Thymus (tissue), 11 donors: Measurements from ENCODE around the gene GPS1. TPM values are rescaled to one million over a fixed set of nuclear protein-coding genes. Genes with fewer than 3 reads are reported as not detected.
A peak's percentile ranks its signal among the peaks of the same experiment; 100 is the strongest.

Source experiments
- DNase-seq, 9 donors: peaks; one replicate each; pipeline ENCODE4 v3.0.0-alpha.2; 2013; ENCODE audit warnings: low spot score in 9 of 9, low read depth in 6 of 9, missing footprints in 1 of 9
- H3K27ac ChIP-seq, 2 donors: one replicate each; pipeline ENCODE4 v1.5.1; 2013; ENCODE audit warnings: control low read depth in 1 of 2, low read depth in 1 of 2, low read length in 1 of 2, mild to moderate bottlenecking in 1 of 2, moderate library complexity in 1 of 2
- H3K27me3 ChIP-seq, 2 donors: one replicate each; pipeline ENCODE4 v1.5.1; 2013; ENCODE audit warnings: low read length in 1 of 2; ENCODE audit not compliant: control insufficient read depth in 2 of 2, insufficient read depth in 1 of 2
- H3K36me3 ChIP-seq, 2 donors: one replicate each; pipeline ENCODE4 v1.5.1; 2013; ENCODE audit warnings: low read length in 1 of 2, mild to moderate bottlenecking in 1 of 2, moderate library complexity in 1 of 2; ENCODE audit not compliant: control insufficient read depth in 2 of 2, insufficient read depth in 2 of 2
- H3K4me1 ChIP-seq, 2 donors: one replicate each; pipeline ENCODE4 v1.5.1; 2013; ENCODE audit warnings: low read length in 2 of 2; ENCODE audit not compliant: control insufficient read depth in 2 of 2, insufficient read depth in 2 of 2
- H3K4me3 ChIP-seq, 2 donors: one replicate each; pipeline ENCODE4 v1.5.1; 2013; ENCODE audit warnings: low read length in 2 of 2, control low read depth in 1 of 2, mild to moderate bottlenecking in 1 of 2
- H3K9me3 ChIP-seq, 2 donors: one replicate each; pipeline ENCODE4 v1.5.1; 2013; ENCODE audit warnings: low read length in 1 of 2, mild to moderate bottlenecking in 1 of 2; ENCODE audit not compliant: control insufficient read depth in 2 of 2, insufficient read depth in 1 of 2
- WGBS: extraction: QIAGEN DNeasy Blood & Tissue Kit; methylation state at CpG from one replicate; pipeline ENCODE4 v1.1.7; 2013; 5-methylcytosine and 5-hydroxymethylcytosine counted together
- polyA plus RNA-seq: library from polyadenylated mRNA; stranded (reverse); fragments of 200-250 nt; gene quantifications from one replicate; pipeline ENCODE4 v1.2.3, GENCODE V29; 2013
- total RNA-seq: library from RNA; stranded (reverse); fragments of 120-200 nt; gene quantifications from one replicate; pipeline ENCODE4 v1.2.4, GENCODE V29; 2013
- donor health status: healthy.

GPS1 gene
- total and polyA plus RNA-seq, 2 donors = 75.8 to 98.3 TPM

GRCh38 chr17:82062076-82062983 is 10.6 kb downstream of the GPS1 start:
- DNase-seq = no peak
- Histone ChIP-seq H3K4me3 (no peak overlapping the region), H3K27me3 (no peaks in the 10 kb centered on the region), H3K9me3 (peaks cover 0 to 4% of the 10 kb centered on the region in 2 donors), H3K27ac (no peak overlapping the region), H3K36me3 (peaks cover 60 to 67% of the 10 kb centered on the region in 2 donors), H3K4me1 (peaks cover 17% of the 10 kb centered on the region in 2 donors)
- WGBS = 96% methylated on average over 24 of the region's 24 CpGs

- Histone ChIP-seq H3K36me3 (peaks cover 53 to 61% of the 10 kb centered on the region in 2 donors), H3K27me3 (no peaks in the 10 kb centered on the region), H3K4me1 (peaks cover 17% of the 10 kb centered on the region in 2 donors), H3K9me3 (peaks cover 0 to 4% of the 10 kb centered on the region in 2 donors), H3K27ac (no peak overlapping the region), H3K4me3 (no peak overlapping the region)
- no peak for DNase-seq
- WGBS = 99% methylated on average over 9 of the region's 9 CpGs
Measured at GRCh38 chr17:82062984-82063368, 11.3 kb downstream of the GPS1 start.

GRCh38 chr17:82063424-82064415 is 12.0 kb downstream of the GPS1 start:
- no peak overlapping the region for H3K4me3 ChIP-seq
- peaks cover 0 to 4% of the 10 kb centered on the region in 2 donors for H3K9me3 ChIP-seq
- no peaks in the 10 kb centered on the region for H3K27me3 ChIP-seq
- H3K4me1 ChIP-seq = peaks cover 17% of the 10 kb centered on the region in 2 donors
- WGBS = 91% methylated on average over 20 of the region's 20 CpGs
- H3K27ac ChIP-seq = no peak overlapping the region
- no peak for DNase-seq
- H3K36me3 ChIP-seq = peaks cover 46 to 53% of the 10 kb centered on the region in 2 donors

- Histone ChIP-seq H3K4me3 (peak overlapping the region; percentile 72 to 91), H3K27me3 (no peaks in the 10 kb centered on the region), H3K27ac (peak overlapping the region in 1 of 2 donors; percentile 52), H3K9me3 (peaks cover 0 to 4% of the 10 kb centered on the region in 2 donors), H3K4me1 (peaks cover 17% of the 10 kb centered on the region in 2 donors), H3K36me3 (peaks cover 37 to 45% of the 10 kb centered on the region in 2 donors)
- 62% methylated on average over 36 of the region's 36 CpGs for WGBS
- no peak for DNase-seq
Measured at GRCh38 chr17:82064433-82065192, 12.9 kb downstream of the GPS1 start.

- peak in 3 of 9 donors; percentile 28 to 48 (median 34) for DNase-seq
- H3K27ac ChIP-seq = peak overlapping the region in 1 of 2 donors; percentile 52
- peaks cover 0 to 4% of the 10 kb centered on the region in 2 donors for H3K9me3 ChIP-seq
- H3K4me3 ChIP-seq = peak overlapping the region; percentile 72 to 91
- H3K27me3 ChIP-seq = no peaks in the 10 kb centered on the region
- WGBS = 1% methylated on average over 47 of the region's 47 CpGs
- H3K36me3 ChIP-seq = peaks cover 31 to 40% of the 10 kb centered on the region in 2 donors
- peaks cover 17% of the 10 kb centered on the region in 2 donors for H3K4me1 ChIP-seq
Measured at GRCh38 chr17:82065193-82065637, 13.5 kb downstream of the GPS1 start.

GRCh38 chr17:82065638-82066303 is 14.1 kb downstream of the GPS1 start, which contains the start of gene DUS1L:
TSS of gene DUS1L (minus strand) at chr17:82065804. CDS start at chr17:82065059, 745 bp downstream.
- Histone ChIP-seq H3K4me3 (peak within 1 kb of the TSS; percentile 83 to 91), H3K27me3 (no peaks in the 10 kb centered on the region), H3K4me1 (peaks cover 17% of the 10 kb centered on the region in 2 donors), H3K9me3 (peaks cover 0 to 4% of the 10 kb centered on the region in 2 donors), H3K27ac (peak within 1 kb of the TSS; percentile 64 to 80), H3K36me3 (peaks cover 25 to 34% of the 10 kb centered on the region in 2 donors)
- 11% methylated on average over 88 of the region's 88 CpGs for WGBS
- DNase-seq = peak in 8 of 9 donors; percentile 13 to 78 (median 49)

GRCh38 chr17:82070611-82071010 is 18.9 kb downstream of the GPS1 start:
- Histone ChIP-seq H3K4me3 (no peak overlapping the region), H3K36me3 (no peaks in the 10 kb centered on the region), H3K4me1 (peaks cover 8% of the 10 kb centered on the region in 2 donors), H3K27me3 (peaks cover 0 to 4% of the 10 kb centered on the region in 2 donors), H3K9me3 (peaks cover 0 to 4% of the 10 kb centered on the region in 2 donors), H3K27ac (no peak overlapping the region)
- DNase-seq = no peak

GRCh38 chr17:82072827-82073226 is 21.1 kb downstream of the GPS1 start:
- no peaks in the 10 kb centered on the region for H3K4me1 ChIP-seq
- H3K4me3 ChIP-seq = no peak overlapping the region
- H3K27ac ChIP-seq = no peak overlapping the region
- no peaks in the 10 kb centered on the region for H3K9me3 ChIP-seq
- peaks cover 0 to 4% of the 10 kb centered on the region in 2 donors for H3K27me3 ChIP-seq
- peaks cover 0 to 3% of the 10 kb centered on the region in 2 donors for H3K36me3 ChIP-seq
- 93% methylated on average over 6 of the region's 6 CpGs for WGBS
- no peak for DNase-seq
